RCC 7860 (cell line): ENCODE results near the gene CEBPG.

Experiments used
- DNase-seq: peaks from one replicate; pipeline ENCODE4 v3.0.0-alpha.2; 2015; ENCODE audit warnings: low spot score
- FAIRE-seq: peaks from 2 replicates; lab custom pipeline; 2012; peaks lifted over from hg19 to GRCh38; lab: Jason Lieb, UNC

CEBPG gene

GRCh38 chr19:33377586-33378475 is 4.3 kb downstream of the CEBPG start:
- DNase-seq (no peak), FAIRE-seq (no peak)

GRCh38 chr19:33379151-33379829 is 5.8 kb downstream of the CEBPG start:
- DNase-seq (no peak), FAIRE-seq (no peak)

- FAIRE-seq (no peak), DNase-seq (no peak)
Observed at GRCh38 chr19:33381101-33381500, 7.6 kb downstream of the CEBPG start.

- FAIRE-seq: no peak
- DNase-seq: no peak
Observed at GRCh38 chr19:33382006-33382405, 8.5 kb downstream of the CEBPG start.

- FAIRE-seq: no peak
- no peak for DNase-seq
Observed at GRCh38 chr19:33382982-33383381, 9.5 kb downstream of the CEBPG start.

- no peak for DNase-seq
- FAIRE-seq: no peak
Observed at GRCh38 chr19:33383720-33384292, 10.3 kb downstream of the CEBPG start.

- no peak for DNase-seq
- no peak for FAIRE-seq
Observed at GRCh38 chr19:33384983-33385382, 11.5 kb downstream of the CEBPG start.

GRCh38 chr19:33385956-33386355 is 12.4 kb downstream of the CEBPG start:
- FAIRE-seq (no peak), DNase-seq (no peak)

- DNase-seq: no peak
- no peak for FAIRE-seq
Observed at GRCh38 chr19:33386361-33386858, 12.9 kb downstream of the CEBPG start.

- FAIRE-seq (no peak), DNase-seq (no peak)
Observed at GRCh38 chr19:33387351-33388230, 14.1 kb downstream of the CEBPG start.

GRCh38 chr19:33388231-33388724 is 14.8 kb downstream of the CEBPG start:
- FAIRE-seq (no peak), DNase-seq (no peak)

- DNase-seq (no peak), FAIRE-seq (no peak)
Observed at GRCh38 chr19:33388725-33389420, 15.4 kb downstream of the CEBPG start.

GRCh38 chr19:33389421-33390100 is 16.1 kb downstream of the CEBPG start:
- FAIRE-seq: no peak
- DNase-seq: no peak

- DNase-seq: no peak
- FAIRE-seq: no peak
Observed at GRCh38 chr19:33390101-33390907, 16.8 kb downstream of the CEBPG start.

- DNase-seq (no peak), FAIRE-seq (no peak)
Observed at GRCh38 chr19:33390908-33391630, 17.6 kb downstream of the CEBPG start.

- no peak for FAIRE-seq
Observed at GRCh38 chr19:33391631-33392249, 18.2 kb downstream of the CEBPG start.

More at GRCh38 chr19:33391631-33392249, 18.2 kb downstream of the CEBPG start:
- no peak for DNase-seq
